Coronary artery (tissue), 2 donors: ENCODE measurements around the gene CYB561D1.

Experiments used
- DNase-seq: peaks from one replicate; pipeline ENCODE4 v3.0.0-alpha.2; 2017; ENCODE audit warnings: low spot score
- H3K27ac ChIP-seq, 2 donors: fragments of 200-600 bp; sonication (generic); one replicate each; pipeline ENCODE4 v1.5.1; 2016 to 2019
- H3K4me3 ChIP-seq: fragments of 200-600 bp; sonication (generic); 2 replicates; pipeline ENCODE4 v1.5.1; 2016; ENCODE audit warnings: mild to moderate bottlenecking, moderate library complexity
- CTCF ChIP-seq: fragments of 200-600 bp; sonication (generic); IDR thresholded peaks from one replicate; pipeline ENCODE4 v1.5.1; 2019; ENCODE audit warnings: antibody characterized with exemption

CYB561D1 gene

GRCh38 chr1:109529881-109530456 lies 36.1 kb downstream of the CYB561D1 start:
- Histone ChIP-seq H3K27ac (no peak overlapping the region), H3K4me3 (no peak overlapping the region)
- peak; percentile 62 for DNase-seq
- TF ChIP-seq CTCF = no peak

GRCh38 chr1:109530457-109531087 lies 36.7 kb downstream of the CYB561D1 start:
- TF ChIP-seq CTCF = no peak
- H3K4me3 ChIP-seq = no peak overlapping the region
- H3K27ac ChIP-seq = no peak overlapping the region
- peak; percentile 59 for DNase-seq

GRCh38 chr1:109531380-109531779 lies 37.5 kb downstream of the CYB561D1 start:
- Histone ChIP-seq H3K27ac (no peak overlapping the region), H3K4me3 (no peak overlapping the region)
- DNase-seq = no peak
- no peak for TF ChIP-seq CTCF

GRCh38 chr1:109531826-109532364 lies 38.0 kb downstream of the CYB561D1 start:
- Histone ChIP-seq H3K27ac (no peak overlapping the region), H3K4me3 (peak overlapping the region; percentile 44)

GRCh38 chr1:109532365-109533136 lies 38.7 kb downstream of the CYB561D1 start:
- Histone ChIP-seq H3K4me3 (peak overlapping the region; percentile 44), H3K27ac (peak overlapping the region in 1 of 2 donors; percentile 63)
- DNase-seq = peak; percentile 89
- peak; percentile 98 for TF ChIP-seq CTCF

More at GRCh38 chr1:109531826-109532364, 38.0 kb downstream of the CYB561D1 start:
- no peak for TF ChIP-seq CTCF
- DNase-seq = no peak

GRCh38 chr1:109534307-109534858 lies 40.5 kb downstream of the CYB561D1 start:
- no peak overlapping the region for H3K4me3 ChIP-seq
- no peak for DNase-seq
- TF ChIP-seq CTCF = no peak
- no peak overlapping the region for H3K27ac ChIP-seq
